Eye (tissue), 1 donor: ENCODE measurements around the gene FGF1.
"Not testable (repeated sequence)": the region's sequence is repeated elsewhere in the genome, so short reads cannot be mapped to it uniquely, and the experiment has no call there.

ENCODE experiments used
- DNase-seq: peaks from one replicate; pipeline ENCODE4 v3.0.0-alpha.2; 2015

FGF1 gene

DNA sequence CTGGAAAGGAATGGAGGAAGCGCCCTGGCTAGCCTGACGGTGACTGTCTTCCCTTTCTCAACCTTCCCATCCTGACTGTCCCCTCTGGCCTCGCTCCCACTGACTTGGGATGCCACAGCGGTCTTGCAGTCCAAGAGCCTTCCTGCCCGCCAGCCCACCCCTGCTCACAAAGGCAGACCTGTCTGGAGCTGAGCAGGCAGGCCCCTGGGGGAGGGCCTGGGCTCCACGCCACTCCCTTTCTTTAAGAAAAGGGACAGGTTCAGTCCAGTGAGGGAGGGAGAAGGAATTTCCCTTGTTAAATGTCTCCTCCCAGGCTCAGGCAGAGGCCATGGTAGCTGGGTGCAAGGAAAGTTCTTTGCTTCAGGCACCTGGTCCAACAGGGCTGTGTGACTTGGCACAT lies 18.1 kb downstream of the FGF1 start:
- DNase-seq, result no peak

- no peak for DNase-seq
Measured at GRCh38 chr5:142664636-142665035, 21.3 kb downstream of the FGF1 start.

DNA sequence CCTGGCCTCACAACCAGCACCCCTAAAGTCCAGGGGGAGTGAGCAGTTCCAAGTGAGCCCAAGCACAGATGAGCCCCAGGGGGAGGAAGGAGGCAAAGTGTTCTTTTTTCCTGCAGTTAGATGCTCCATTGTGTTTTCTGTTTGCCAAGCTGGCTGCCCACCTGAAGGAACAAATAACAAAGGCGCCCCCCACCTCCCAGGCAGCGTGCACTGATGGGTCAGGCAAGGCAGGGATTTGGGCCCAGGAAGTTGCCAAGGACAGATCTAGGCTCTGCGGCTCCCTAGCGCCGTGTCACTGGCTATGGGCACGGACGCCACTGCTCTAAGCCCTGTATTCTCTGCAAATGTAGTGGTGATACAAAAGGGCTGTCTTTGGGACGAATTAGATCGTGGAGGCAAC lies 21.8 kb downstream of the FGF1 start:
- no peak for DNase-seq

GRCh38 chr5:142663246-142663645 lies 22.6 kb downstream of the FGF1 start:
- DNase-seq, result no peak

DNA sequence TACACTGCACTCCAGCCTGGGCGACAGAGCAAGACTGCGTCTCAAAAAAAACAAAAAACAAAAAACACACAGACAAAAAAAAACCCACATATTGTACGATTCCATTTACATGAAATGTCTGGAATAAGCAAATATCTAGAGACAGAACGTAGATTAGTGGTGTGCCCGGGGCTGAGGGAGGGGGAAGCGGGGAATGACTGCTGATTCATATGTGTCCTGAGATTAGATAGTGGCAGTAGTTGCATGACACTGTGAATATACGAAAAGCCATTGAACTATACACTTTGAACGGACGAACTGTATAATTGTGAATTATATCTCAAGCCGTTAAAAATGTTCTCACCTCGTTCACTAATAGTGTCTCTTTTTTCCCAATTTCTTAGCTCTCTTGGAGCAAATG lies 23.9 kb downstream of the FGF1 start:
- DNase-seq, result no peak

DNA sequence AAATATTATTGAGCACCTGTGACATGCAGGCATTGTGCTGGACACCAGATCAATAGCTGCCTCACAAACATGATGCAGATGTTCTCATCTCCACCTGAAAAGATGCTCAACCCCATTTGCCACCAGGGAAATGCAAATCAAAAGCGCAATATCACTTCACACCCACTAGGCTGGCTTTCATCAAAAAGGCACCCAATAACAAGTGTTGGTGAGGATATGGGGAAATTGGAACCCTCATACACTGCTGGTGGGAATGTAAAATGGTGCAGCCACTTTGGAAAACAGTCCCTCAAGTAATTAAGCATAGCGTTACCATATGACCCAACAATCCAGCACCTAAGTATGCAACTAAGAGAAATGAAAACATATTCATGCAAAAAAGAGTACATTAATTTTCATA lies 24.7 kb downstream of the FGF1 start:
- DNase-seq, result no peak

DNA sequence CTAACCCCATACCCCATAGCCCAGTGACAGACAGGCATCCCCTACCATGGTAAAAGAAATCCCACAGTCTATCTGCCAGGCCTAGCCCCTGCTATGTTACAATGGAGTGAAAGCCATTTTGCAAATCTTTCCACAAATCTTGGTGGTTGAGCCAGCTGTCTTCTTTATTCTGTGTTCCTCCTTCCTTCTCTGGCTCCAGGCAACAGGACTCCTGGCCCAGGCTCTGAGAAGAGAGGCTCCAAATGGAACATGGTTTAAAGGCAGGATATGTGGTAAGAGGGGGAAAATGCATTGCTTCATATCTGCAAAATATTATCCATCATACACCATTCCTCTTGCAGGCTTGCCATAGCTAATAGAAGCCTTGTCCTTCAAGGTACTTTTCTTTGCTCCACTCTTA lies 25.2 kb downstream of the FGF1 start:
- no peak for DNase-seq

DNA sequence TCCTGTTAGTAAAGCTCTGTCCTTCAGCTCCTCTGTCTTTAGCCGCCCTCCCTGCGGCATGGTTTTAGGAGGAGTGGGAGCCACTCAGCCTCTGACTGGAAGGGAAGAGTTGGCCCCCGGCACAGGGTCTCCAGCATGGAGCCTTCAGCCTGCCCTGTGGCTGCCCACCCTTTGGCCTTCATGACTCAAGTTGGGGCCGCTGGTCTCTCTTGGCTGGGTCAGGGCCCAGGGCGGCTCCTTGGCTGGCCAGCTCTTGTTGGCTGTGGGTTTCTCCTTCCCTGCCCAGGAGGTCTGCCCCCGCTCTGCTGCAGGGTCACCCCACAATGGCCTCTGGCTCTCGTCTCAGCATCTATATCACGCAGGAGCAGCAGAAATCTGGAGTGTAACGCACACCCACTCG lies 25.7 kb downstream of the FGF1 start:
- no peak for DNase-seq

- DNase-seq, result no peak
Measured at GRCh38 chr5:142659405-142659804, 26.5 kb downstream of the FGF1 start.

DNA sequence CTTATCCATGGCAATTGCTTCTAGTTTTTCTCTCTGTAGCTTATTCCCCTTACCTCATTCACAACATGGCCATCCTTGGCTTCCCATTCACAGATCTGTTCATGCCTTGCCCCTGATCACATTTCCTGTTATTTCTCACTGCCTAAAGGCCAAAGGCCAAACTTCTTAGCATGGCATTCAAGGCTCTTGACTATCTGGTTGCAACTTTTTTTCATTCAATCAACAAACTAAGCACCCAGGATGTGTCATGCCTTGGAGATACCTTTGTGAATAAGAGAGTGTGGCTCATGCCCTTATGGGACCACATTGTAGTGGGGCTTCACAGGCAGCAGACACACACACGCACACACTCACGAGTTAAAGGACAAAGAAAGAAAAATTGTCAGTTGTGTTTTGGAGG lies 27.6 kb downstream of the FGF1 start:
- no peak for DNase-seq

DNA sequence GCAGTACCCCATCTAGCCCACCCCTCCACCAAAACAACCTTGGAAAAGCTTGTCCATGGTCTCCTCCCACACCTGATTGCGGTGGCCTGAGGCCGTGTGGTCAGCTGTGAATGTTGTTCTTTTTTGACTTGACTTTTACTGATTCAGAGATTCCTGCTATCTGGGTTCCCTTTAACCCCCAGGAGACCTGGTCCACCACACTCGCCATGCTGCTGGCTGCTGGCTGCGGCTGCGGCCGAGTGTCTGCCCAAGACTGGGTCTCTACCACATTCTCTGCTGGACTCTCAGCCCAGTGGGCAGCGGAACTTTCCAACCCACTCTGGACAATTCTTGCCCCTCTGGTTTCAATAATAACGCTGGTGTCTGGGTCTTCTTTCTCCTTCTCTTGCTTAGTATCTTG lies 28.4 kb downstream of the FGF1 start:
- DNase-seq, result no peak

- peak; percentile 92 for DNase-seq
Measured at GRCh38 chr5:142655339-142656267, 30.3 kb downstream of the FGF1 start.

DNA sequence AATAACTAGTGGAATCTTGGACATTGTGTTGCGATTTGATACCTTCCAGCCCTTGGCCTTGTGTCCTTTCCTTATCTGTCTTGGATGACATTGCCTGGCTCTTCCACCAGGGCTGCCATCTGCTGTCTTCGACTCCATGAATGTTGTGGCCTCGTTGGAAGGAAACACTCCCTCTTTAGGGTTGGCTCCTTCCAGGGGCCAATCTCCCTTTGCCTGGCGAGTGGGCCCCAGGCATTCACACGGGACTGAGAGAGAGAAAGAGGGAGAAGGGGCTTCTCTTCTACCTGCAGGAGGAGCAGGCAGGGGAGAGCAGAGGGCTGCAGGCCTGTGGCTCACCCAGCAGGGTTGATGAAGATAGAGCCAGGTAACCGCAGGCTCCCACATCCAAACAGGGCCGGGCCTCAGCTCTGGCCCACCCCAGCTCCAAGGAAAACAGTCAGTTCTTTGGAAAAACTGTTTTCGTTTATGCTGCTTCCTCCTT lies 31.3 kb downstream of the FGF1 start:
- no peak for DNase-seq

DNA sequence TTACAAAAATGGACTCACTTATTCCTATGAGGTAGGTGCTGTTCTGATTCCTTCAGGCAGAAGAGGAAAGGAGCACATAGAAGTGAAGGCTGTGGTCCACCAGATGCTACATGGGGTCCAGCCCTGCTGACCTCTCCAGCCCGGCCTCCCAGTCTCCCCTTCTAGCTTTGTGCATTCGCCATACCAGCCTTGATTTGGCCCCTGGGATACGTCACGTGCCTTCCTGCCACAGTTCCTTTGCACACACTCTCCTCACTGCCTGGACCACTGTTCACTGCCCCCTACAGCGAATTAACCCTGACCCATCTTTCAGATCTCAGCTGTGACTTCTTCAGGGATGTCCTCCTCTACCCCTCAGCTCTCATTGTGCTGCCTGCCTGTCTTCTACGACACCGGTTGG lies 32.6 kb downstream of the FGF1 start:
- DNase-seq, result no peak

GRCh38 chr5:142652563-142652962 lies 33.3 kb downstream of the FGF1 start:
- DNase-seq, result no peak

DNA sequence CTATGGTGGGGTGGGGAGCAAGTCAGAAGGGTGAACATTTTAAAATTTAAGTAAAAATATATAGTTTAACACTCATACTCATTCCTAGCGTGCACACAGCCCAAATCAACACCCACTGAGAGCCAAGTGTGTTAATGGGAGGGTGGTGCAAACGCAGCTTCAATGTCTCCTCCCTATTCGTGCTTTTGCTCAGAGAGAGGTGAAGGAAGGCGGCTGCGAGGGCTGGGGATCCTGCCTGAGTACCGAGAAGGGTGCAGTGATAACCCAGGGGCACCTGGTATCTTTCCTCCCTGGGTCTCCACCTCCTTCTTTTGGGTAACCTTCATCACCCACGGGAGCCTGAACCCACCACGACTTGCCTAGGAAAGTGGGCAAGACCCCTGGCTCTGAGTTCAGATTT lies 35.0 kb downstream of the FGF1 start:
- no peak for DNase-seq

- no peak for DNase-seq
Measured at GRCh38 chr5:142650060-142650459, 35.8 kb downstream of the FGF1 start.

- DNase-seq, result not testable (repeated sequence)
Measured at GRCh38 chr5:142648108-142648507, 37.8 kb downstream of the FGF1 start.

- no peak for DNase-seq
Measured at GRCh38 chr5:142645456-142645855, 40.4 kb downstream of the FGF1 start.

GRCh38 chr5:142644640-142645361 lies 41.1 kb downstream of the FGF1 start:
- DNase-seq, result peak; percentile 45

- DNase-seq, result no peak
Measured at GRCh38 chr5:142644127-142644526, 41.8 kb downstream of the FGF1 start.

GRCh38 chr5:142643634-142644033 lies 42.3 kb downstream of the FGF1 start:
- DNase-seq, result no peak

DNA sequence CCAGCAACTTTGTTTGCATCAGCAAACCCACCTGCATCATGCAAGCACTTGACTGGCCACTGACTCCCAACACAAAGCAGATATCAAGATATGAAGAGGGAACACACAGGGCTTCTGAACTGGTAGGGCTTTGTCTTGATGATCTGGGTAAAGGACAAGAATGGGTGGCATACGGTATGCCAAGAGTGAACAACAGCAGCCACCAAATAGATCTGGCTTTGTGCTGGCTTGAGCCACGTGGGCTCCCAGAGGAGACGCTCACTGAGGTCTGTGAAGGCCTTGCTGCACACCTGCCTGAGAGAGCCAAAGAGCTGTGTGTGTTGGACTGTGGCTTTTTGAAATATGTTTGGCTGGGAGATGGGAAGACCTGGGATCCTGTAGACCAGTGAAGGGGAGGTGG lies 43.5 kb downstream of the FGF1 start:
- DNase-seq, result no peak

- no peak for DNase-seq
Measured at GRCh38 chr5:142641711-142642110, 44.2 kb downstream of the FGF1 start.
